ENCODE data around the gene TASOR2. TPM values are rescaled to one million over a fixed set of nuclear protein-coding genes. Genes with fewer than 3 reads are reported as not detected.

The TASOR2 gene
- total and polyA plus RNA-seq, 10 donors: 9.5 to 87.9 (median 65.3) TPM

DNA sequence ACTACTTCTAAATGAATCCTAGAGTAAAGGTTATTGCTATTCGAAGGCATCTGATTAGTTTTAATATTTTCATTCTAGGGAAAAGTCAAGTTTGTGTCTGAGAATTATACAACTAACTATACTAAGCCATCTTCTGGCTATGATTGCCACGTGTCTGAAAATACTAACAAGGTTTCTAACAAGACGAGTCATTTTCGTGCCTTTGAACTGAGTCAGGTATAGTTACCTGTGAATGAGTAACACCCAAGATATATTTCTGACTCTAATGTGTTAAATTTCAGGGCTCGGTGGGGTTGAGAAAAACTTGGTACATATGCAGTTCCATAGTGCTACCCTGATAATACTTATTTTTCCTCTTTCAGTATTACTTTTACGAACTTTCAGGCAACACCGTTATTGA lies 35.5 kb downstream of the TASOR2 start:
- WGBS, 5 donors: 94 to 98% (median 96%) methylated on average over 7 of the region's 7 CpGs
- H3K36me3 ChIP-seq: peaks cover 0 to 51% (median 27%) of the 10 kb centered on the region in 6 donors
- no peak overlapping the region for H3K4me3 ChIP-seq
- peaks cover 0 to 4% (median 0%) of the 10 kb centered on the region in 6 donors for H3K4me1 ChIP-seq
- TF ChIP-seq POLR2AphosphoS5 (IDR thresholded peaks at IDR 0.05) (no peak), POLR2A (IDR thresholded peaks at IDR 0.05) (no peak)
- TF ChIP-seq, protein P1, sequence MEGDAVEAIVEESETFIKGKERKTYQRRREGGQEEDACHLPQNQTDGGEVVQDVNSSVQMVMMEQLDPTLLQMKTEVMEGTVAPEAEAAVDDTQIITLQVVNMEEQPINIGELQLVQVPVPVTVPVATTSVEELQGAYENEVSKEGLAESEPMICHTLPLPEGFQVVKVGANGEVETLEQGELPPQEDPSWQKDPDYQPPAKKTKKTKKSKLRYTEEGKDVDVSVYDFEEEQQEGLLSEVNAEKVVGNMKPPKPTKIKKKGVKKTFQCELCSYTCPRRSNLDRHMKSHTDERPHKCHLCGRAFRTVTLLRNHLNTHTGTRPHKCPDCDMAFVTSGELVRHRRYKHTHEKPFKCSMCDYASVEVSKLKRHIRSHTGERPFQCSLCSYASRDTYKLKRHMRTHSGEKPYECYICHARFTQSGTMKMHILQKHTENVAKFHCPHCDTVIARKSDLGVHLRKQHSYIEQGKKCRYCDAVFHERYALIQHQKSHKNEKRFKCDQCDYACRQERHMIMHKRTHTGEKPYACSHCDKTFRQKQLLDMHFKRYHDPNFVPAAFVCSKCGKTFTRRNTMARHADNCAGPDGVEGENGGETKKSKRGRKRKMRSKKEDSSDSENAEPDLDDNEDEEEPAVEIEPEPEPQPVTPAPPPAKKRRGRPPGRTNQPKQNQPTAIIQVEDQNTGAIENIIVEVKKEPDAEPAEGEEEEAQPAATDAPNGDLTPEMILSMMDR (IDR thresholded peaks at IDR 0.05 in 8 of 11, conservative IDR thresholded peaks at IDR 0.05 in 3 of 11): no peak
- DNase-seq: no peak
- intact Hi-C loops (cut with DNase I; ENCODE audit: low total_unique reads): no loop called here
- no peak overlapping the region for H3K27ac ChIP-seq
- no peaks in the 10 kb centered on the region for H3K9me3 ChIP-seq
- no peaks in the 10 kb centered on the region for H3K27me3 ChIP-seq (replicated peaks in 1 of 7)

DNA sequence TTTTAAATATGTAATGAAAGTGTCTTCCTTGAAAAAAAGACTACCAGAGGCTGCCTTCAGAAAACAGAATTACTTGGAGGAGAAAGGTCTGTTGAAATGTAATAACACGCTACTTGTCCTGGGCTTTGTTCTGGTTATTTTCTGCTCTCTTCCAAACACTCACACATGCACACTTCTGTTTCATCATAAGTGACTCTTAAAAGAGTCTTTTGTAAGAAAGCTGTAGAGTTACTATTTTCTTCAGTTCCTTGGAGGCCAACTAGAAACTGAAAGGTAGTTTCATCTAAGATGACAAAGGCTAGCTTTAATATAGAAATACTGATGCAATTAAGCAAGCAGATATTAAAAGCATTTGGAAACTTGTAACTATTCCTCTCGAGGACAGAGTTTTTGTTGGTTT lies 39.1 kb downstream of the TASOR2 start:
- intact Hi-C loops (cut with DNase I; ENCODE audit: low total_unique reads): no loop called here
- 80 to 90% (median 86%) methylated on average over 2 of the region's 2 CpGs for WGBS, 5 donors
- TF ChIP-seq, protein P1 (IDR thresholded peaks at IDR 0.05 in 8 of 11, conservative IDR thresholded peaks at IDR 0.05 in 3 of 11): no peak
- TF ChIP-seq POLR2AphosphoS5 (IDR thresholded peaks at IDR 0.05) (no peak), POLR2A (IDR thresholded peaks at IDR 0.05) (no peak)
- no peak for DNase-seq
- Histone ChIP-seq H3K36me3 (peaks cover 0 to 86% (median 40%) of the 10 kb centered on the region in 6 donors), H3K27ac (no peak overlapping the region), H3K4me1 (peaks cover 0 to 4% (median 0%) of the 10 kb centered on the region in 6 donors), H3K9me3 (no peaks in the 10 kb centered on the region), H3K27me3 (replicated peaks in 1 of 7) (no peaks in the 10 kb centered on the region), H3K4me3 (no peak overlapping the region)

DNA sequence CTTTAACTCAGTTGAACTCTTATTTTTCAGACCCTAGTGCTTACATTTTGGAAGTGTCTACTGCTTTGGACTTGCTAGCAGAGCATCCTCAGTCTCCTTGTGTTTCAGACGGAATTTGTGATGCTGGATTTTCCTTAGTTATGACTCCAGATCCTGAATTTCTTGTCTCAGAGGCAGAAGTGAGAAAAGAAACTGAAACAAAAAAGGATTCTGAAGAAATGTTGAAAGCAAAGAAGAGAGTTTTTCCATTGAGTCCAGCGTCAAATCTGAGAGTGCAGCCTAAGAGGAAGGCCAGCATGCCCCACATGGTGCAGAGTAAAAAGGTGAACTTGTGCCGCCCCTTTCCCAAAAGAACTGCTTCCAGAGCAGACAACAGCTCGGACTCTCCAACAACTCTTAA lies 46.1 kb downstream of the TASOR2 start:
- Histone ChIP-seq H3K4me1 (peaks cover 0 to 7% (median 0%) of the 10 kb centered on the region in 6 donors), H3K27ac (no peak overlapping the region), H3K4me3 (no peak overlapping the region), H3K9me3 (no peaks in the 10 kb centered on the region), H3K27me3 (replicated peaks in 1 of 7) (no peaks in the 10 kb centered on the region), H3K36me3 (peaks cover 0 to 98% (median 42%) of the 10 kb centered on the region in 6 donors)
- intact Hi-C loops (cut with DNase I; ENCODE audit: low total_unique reads): no loop called here
- TF ChIP-seq POLR2A (IDR thresholded peaks at IDR 0.05) (no peak), POLR2AphosphoS5 (IDR thresholded peaks at IDR 0.05) (no peak)
- TF ChIP-seq, protein P1 (IDR thresholded peaks at IDR 0.05 in 8 of 11, conservative IDR thresholded peaks at IDR 0.05 in 3 of 11): no peak
- WGBS, 5 donors: 80 to 91% (median 86%) methylated on average over 4 of the region's 4 CpGs
- no peak for DNase-seq

DNA sequence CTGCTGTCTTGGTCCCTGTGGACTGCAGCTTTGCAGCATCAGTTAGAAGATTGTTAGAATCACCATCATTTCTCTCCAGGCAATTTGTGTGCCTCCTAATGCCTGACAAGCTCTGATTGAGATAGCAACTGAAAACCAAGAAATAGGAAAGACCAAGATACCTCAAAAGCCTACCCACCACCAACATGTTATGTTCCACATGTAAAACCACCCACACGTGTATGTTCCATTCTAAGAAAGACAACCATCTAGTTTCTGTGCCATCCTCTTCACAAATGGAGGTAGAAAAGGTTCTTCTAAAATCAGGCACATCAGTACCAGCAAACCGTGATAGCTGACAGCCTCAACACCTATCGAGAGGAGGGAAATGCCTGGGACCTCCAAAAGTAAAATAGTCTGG lies 46.9 kb downstream of the TASOR2 start:
- peaks cover 0 to 98% (median 42%) of the 10 kb centered on the region in 6 donors for H3K36me3 ChIP-seq
- peaks cover 0 to 7% (median 0%) of the 10 kb centered on the region in 6 donors for H3K4me1 ChIP-seq
- DNase-seq: no peak
- H3K9me3 ChIP-seq: no peaks in the 10 kb centered on the region
- intact Hi-C loops (cut with DNase I; ENCODE audit: low total_unique reads): no loop called here
- TF ChIP-seq POLR2AphosphoS5 (IDR thresholded peaks at IDR 0.05): no peak
- TF ChIP-seq, protein P1 (IDR thresholded peaks at IDR 0.05 in 8 of 11, conservative IDR thresholded peaks at IDR 0.05 in 3 of 11): no peak
- no peak for TF ChIP-seq POLR2A (IDR thresholded peaks at IDR 0.05)
- H3K27me3 ChIP-seq (replicated peaks in 1 of 7): no peaks in the 10 kb centered on the region
- WGBS, 5 donors: 54 to 80% (median 76%) methylated on average over 3 of the region's 3 CpGs
- no peak overlapping the region for H3K4me3 ChIP-seq
- no peak overlapping the region for H3K27ac ChIP-seq

Data from spleen (tissue), 11 donors.